ENCODE data around the gene REXO1.

Gene REXO1

DNA sequence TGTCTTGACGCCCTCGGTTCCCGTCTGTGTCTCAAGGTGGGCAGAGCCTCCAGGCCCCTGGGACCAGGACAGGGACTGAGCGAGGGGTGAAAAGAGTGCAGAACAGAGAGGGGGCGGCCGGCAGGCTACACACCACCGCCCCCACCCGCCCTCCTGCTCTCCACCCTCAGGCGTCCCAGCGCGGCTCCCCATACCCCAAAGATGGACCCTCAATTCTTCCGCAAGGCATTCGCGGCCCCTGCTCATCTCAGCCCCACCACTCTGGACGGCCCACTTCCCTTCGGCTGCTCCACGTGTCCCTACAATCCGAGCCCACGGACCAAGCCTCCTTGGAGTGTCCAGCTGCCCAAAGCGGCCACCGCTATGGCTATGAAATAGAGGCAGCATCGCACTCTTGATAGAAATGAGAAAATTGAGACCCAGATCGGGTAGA lies 13.3 kb upstream of the REXO1 start:
- peak in 3 of 4 experiments; percentile 35 to 52 (median 39) for DNase-seq

DNA sequence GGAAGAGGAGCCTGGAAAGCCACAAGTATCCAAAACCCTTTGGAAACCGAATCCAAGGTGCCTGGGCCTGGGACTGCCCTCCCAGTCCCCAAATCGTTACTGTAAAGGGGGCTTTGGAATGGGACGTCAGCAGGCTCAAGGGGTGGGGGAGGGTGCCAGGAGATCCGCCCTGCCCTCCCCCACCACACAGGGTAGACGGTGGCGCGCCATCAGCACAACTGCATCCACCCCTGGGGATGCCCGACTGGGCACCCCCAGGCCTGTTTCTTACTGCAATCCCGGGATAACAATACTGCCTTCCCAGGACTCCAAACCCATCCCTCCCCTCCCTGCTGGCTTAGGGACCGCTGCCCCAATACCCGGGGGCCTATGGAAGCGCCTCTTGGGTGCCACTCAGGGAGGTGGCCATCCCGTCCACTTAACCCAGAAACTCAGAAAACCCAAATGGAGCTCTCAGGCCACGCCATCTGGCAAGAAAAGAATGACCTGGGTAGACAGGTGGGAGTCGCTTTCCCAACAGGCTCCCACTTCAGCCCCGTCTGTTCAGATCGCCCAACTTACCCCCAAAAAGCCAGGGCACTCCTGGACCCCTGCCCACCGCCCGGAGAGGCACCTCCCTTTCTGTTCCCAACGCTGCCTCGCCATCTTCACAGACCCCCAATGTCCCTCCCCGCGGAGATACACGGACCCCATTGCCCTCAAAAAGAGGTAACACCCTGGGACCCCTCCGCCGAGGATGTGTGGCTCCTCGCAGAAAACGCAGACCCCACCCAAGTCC lies 12.7 kb upstream of the REXO1 start:
- DNase-seq: no peak

DNA sequence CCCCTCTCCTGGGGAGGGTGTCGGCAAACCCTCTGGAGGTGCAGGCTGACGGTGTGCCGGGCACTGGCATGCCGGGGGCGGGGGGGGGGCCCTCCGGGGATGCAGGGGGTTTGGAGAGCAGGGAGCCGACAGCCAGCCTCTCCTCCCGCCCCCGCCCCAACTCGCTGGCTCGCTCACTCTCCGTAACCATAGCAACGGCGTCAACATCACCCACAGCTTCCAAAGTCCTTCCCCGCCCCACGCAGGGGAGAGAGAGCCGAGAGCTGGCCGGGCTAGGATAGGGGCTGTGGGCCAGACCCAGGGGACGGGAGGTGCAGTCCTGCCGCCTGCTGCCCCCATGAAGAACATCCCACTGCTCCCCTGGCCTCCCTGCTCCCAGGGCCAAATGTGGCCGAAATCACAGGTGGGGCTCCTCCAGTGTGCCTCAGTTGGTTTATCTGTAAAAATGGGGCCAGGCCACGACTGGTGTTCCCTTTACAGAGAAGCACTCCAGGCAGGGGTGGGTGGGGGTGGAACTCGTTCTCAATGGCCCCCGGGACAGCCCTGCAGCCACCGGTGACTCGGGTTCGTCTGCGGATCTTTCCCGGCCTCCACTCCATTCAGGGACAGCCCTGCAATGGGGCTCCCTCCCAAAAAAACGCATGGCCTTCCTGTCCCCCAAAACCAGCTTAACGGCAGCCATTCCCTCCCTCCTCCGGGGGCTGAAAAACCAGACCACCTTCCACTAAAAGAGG lies 11.9 kb upstream of the REXO1 start:
- peak; percentile 61 to 83 (median 79) for DNase-seq

DNA sequence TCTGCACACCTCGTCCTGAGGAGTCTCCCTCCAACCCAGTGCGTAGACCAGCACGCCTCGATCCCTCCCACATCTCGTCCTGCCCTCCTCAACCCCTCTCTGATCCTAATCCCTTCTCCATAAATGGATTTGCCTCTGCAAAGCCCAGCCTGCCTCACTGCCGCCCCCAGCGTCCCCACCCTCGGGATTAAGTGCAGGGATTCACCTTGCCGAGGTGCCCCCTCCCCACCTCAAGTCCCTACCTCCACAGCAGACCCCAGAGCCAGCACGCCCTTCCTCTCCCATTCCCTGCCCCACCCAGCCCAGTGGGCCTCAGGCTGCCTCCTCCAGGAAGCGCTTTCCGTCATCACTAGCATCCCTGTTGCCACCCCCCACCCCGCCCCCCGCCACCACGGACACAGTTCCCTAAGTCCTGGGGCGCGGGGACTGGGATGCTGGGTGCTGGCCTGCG lies 11.1 kb upstream of the REXO1 start:
- no peak for DNase-seq

DNA sequence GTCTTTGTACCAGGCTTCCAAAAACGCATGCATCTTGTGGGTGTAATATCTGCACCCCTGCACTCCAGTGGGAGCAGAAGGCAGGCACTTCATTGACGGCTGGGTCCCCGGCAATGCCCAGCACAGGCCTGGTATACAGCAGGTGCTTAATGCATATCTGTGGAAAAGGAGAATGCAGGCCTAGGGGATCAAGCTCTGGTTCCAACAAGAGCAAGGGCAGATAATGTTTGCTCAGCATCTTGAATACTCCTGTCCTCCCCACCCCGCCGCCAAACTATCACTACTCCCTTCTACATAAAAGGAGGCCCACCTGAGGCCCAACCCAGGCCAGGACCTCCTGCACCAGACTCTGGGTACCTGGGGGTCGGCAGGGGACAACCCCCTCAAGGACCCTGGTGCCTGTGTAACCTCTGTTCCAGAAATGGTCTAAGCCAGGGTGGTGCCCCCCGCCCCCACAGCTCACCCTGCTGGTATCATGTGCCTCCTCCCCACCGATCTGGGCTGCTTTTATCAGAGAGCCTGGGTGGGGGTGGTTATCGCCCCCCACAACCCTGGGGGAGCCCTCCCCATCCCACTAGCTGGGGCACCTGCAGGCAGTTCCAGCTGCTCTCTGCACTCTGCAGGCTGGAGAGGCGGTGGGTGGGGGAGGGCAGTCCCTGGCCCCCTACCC lies 10.3 kb upstream of the REXO1 start:
- no peak for DNase-seq

DNA sequence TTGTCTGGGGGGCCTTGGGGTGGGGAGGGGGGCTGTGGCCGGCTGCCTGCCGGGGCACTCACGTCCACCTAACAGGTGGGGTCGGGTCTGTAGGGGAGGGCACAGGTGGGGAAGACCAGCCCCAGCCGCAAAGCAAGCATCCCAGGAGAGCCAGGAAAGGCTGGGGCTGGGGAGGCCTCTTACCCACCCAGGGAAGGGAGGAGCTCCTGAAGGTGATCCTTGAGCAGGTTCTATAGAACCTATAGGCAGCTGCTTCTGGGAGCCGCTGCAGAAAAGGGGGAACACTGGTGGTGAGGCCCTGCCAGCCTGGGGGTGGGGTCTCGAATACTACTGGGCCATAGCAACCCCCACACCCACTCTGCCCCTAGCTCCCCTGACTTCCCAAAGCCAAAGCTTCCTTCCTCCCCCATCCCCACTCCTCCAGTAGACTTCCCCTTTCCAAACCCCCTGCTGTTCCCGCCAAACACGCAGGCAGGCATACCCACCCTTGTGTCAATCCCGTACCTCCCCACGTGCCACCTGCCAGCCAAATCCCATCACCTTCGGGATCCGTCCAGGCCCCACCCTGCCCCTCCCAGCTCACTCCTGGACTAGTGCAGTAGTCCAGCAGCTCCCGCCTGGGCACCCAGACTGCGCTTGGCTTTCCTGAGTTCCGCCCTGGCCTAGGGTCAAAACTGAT lies 9.5 kb upstream of the REXO1 start:
- peak; percentile 60 to 79 (median 75) for DNase-seq

DNA sequence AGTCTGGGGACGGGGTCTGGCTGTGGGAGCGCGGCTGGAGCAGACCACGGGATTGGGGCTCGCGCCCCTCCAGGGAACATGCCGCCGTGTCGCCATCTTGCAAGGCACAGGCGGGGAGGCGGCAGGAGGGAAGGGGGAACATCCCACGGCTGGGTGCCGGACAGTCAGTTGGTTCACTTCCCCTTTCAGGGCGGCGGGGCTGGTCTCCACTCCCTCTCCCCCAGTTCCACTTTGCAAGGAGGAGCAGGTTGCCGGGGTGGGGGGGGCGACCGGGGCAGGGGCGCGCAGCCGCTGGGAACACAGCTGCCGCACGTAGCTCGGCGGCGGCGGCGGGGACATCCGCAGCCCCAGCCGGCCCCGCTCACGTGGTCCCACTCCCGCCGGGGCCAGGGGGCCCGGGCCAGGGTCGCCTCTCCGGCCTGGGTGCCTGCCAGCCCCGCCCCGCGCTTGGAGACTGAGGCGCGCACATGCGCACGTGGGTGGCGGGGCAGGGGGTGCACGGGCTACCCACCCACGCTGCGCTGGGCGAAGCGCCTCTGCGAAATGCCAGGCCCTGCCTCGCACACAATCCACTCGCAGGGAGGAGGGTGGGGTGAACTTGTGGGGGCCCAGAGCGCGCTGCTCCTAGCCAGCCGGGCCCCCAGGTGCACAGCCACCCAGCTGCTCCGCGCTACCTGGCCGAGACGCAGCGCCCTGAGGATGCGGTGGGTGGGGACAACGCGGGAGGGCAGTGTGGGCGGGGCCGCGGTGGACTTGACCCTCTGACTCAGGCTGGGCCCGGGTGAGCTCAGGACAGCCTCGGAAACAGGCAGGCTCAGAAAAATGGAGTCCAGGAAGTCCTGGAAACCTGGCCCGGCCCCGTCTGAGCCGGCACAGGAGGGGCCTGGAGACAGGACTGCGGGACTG lies 8.7 kb upstream of the REXO1 start:
- DNase-seq: peak; percentile 92 to 96 (median 96)

DNA sequence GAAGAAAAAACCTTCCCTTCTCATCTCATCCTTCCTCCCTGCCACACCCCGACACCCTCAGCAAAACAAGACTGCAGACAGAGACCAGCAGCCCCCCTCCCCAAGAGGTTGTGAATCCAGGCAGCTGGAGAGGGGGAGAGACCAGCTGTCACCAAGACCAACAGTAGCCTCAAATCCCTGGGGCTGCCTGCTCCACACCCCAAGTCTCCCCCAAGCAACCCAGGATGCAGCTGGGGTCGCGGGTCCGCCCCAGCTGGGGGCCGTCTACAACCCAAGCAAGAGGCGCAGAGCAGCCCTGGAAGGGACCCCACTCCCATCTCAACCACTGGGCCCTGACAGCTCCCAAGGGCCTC lies 8.0 kb upstream of the REXO1 start:
- DNase-seq: peak in 1 of 4 experiments; percentile 32

DNA sequence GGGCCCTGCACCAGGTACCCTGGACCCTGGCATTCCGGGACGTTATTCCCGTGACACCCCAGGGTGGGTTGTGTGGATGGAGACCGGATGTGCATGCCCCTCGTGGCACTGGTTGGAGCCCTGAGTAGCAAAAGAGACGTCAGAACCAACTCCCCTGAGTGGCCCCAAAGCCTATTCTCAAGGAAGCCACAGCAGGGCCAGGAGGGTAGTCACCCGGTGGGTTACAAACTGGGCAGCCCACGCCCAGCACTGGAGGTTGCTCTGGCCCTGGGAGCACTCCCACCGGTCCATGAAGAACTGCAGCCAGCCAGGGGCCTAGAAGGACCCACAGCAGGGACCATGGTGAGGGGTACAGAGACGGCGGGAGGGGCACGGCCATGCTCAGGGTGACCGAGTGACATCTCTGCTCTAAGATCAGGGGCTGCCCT lies 7.6 kb upstream of the REXO1 start:
- DNase-seq: peak; percentile 51 to 77 (median 71)

DNA sequence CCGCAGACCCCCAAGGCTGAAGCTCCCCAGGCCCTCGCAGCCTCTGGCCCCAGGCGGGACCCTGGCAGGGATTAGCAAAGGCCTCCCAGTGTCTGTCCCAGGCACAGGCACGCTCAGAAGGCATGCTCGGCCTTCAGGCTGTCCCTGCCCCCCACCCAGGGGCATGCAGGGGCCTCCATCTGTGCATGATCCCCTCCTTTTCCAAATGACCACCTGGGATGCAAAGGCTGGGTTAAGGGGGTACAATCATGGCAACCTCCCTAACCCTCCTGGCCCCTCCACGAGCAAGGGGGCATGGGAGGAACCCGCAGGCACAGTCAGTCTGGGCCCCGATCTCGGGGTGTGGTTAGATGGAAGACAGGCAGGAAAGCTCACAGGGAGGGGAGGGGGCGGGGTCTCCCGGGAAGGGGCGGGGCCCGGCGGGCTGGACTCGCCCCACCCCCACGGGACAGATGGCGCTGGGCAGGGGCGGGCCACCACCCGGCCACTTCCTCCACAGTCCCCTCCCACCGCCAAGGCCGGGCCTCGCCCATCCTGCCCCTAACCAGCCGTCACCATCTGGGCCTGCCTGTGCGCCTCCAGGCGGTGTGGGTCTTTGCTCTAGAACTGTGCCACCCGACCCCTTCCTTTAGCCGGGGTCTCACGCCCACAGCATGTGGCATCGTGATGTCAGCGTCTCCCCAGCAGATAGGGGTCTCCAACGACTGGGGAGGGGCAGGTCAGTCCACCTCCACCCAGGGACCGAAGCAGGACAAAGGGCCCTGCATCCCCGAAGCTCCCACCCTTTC lies 7.0 kb upstream of the REXO1 start:
- peak; percentile 96 to 98 (median 98) for DNase-seq

DNA sequence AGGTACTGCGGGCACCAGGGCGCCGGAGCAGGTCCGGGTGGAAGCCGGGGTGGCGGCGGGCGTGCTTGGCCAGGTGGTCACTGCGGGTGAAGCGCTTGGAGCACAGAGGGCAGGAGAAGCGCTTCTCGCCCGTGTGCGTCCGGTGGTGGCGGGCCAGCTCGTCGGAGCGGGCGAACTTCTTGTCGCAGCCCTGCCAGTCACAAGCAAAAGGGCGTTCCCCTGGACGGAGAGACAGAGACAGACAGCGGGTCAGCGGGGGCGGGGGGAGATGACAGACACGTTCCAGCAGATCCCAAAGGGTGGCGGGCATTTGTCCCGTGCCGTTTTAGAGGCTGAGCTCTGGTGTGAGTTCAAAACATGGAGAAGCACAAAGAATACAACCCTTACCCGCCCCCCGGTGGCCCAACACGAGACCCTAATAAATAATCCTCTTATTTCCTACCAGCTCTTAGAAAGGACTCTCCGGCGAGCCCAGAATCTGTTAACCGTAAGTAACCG lies 6.3 kb upstream of the REXO1 start:
- DNase-seq: peak in 2 of 4 experiments; percentile 42 to 49

DNA sequence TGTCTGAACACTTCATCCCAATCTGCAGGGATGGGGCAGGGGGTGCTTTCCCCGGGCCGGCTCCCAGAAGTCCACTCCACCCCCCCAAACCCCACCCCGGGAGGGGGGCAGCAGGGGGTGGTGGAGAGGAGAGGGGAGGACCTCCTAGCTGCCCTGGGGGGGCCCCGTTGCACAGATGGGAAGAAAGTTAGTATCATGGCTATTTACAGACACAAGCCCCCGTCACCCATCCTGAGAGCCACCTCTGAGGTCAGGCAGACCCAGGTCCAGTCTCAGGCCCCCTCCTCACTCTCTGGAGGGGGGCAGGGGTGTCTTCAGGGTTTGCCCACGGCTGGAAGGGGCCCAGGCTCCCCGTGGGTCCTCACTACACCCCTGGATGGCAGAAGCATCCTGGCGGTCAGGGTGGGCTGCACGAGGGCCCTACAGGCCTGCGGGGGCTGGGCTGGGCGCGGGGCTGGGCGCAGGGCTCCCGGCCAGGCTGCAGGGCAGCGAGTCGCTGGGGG lies 5.8 kb upstream of the REXO1 start:
- no peak for DNase-seq

DNA sequence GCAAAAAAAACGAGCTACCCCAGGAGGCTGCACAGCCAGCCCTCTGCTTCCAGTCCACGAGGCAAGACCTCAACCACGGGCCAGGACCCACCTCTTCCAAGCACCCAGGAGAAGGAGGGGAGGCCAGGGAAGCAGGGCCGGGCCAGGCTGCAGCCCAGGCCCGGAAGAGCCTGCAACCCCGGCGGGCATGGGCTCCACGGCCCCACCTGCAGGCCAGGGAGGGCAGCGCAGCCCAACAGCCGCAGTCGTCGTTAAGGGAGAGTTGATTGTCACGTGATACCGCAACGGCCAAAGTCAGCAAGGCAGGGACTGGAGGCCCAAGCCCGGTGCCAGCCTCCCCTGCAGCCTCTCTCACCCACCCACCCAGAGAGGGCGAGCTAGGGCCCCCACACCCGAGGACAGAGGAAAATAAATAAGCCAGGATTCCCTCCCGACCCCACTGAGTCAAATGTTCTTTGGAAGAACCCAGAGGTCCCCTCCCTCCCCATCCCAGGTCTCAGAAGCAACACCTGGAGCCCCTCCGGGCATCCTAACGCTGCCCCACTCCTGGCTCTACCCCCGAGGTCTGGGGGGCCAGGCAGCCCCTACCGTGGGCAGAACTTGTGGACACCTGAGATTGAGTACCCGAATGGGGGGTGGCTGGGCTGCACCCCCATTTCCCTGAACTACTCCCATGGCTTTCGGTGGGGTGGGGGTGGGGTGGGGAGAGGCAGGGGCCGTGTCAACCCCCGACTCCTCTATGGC lies 5.2 kb upstream of the REXO1 start:
- DNase-seq: peak; percentile 91 to 95 (median 94)

DNA sequence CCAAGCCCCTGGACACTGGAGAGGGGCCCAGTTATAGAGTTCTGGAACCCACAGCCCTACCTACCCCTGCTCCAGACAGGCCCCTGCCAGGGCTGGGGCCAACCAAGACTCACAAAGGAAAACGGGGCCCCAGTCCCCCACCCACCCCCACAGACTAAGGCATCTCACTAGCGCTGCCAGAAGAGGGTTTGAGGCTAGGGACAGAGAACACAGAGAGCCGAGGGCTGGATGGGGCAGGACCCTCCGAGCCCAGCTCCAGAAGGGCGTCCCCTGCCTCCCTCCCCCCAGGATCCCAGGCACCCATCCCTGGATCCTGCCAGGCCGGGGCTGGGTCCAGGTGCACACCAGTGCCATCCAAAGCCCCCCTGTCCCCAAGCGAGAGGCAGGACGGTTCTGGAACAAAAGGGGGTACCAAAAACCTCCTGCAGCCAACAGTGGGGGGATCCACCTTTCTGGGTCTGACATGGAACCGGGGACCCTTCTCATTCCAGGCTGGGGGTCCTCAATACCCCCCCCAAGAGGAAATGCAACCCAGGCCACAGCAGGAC lies 4.4 kb upstream of the REXO1 start:
- DNase-seq: no peak

DNA sequence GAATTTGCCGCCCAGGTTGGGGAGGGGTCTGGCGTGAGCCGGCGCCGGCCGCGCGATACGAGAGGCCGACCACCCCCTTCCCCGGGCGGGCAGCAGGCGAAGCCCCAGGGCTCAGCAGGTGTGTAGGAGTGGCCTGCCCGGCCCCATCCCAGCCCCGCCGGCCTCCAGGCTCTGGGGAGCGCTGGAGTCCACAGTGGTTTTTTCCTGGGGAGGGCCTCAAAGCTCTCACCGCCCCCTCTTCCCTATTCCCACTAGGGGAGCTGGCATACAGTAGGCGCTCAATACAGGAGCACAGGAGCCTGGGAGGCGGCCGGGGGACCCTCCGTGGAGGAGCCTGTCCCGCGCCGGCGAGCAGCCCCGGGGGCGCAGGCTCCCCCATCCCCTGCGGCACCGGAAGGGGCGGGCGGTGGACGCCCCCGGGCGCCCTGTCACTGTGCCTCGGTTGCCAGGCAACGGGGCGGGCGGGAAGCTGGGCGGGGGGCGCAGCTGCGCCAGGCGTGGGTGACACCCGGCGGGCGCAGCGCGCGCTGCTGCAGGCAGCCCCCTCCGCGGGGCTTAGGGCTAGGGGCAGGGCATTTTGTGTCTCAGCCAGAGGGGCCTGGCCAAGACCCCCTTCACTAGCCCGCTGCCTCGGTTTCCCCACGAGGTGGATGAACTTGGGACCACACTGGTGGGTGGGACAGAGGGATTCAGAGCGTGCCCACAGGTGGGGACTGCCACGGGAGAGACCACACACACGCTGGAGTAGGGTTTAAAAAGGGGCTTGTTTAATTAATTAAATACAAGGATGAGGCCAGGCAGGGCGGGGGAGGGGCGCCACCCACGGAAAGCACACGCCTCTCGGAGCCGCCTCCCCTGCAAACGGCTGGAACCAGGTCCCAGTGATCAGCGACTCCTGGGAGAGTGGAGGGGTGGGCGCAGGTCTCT lies 3.6 kb upstream of the REXO1 start:
- peak in 3 of 4 experiments; percentile 30 to 51 (median 46) for DNase-seq

DNA sequence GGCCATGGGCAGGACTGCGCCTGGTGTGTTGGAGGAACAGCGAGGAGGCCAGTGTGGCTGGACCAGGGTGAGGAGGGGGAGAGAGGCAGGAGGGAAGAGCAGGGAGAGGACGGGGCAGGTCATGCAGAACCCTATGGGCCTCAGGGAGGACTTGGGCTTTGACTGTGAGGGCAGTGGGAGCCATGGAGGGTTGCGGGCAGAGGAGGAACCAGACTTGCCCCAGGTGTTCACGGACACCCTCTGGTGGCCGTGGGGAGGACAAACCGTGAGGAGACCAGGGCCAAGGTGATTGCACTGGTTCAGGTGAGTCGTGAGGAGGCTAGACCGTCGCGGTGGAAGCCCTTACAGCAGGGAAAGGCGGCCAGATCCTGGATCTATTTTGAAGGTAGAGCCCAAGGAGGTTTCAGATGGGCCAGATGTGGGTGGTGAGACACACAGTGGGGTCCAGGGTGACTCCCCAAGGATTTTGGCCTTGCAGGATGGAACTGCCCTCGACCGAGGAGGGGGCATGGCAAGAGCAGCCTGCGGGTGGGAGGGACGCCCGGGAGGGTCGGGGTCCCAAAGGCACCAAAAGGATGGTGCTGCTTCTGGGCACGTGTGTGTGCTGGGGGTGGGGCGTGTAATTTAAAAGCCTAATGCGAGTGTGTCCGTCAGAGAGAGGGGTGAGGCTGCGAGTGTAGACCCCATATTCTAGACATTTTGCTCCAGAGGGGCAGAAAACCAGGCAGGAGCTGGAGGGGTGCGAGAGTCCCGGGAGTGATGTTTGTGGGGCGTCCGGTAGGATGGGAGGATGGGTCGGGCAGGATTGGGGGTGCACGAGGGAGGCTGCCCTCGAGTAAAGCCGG lies 2.7 kb upstream of the REXO1 start:
- no peak for DNase-seq

DNA sequence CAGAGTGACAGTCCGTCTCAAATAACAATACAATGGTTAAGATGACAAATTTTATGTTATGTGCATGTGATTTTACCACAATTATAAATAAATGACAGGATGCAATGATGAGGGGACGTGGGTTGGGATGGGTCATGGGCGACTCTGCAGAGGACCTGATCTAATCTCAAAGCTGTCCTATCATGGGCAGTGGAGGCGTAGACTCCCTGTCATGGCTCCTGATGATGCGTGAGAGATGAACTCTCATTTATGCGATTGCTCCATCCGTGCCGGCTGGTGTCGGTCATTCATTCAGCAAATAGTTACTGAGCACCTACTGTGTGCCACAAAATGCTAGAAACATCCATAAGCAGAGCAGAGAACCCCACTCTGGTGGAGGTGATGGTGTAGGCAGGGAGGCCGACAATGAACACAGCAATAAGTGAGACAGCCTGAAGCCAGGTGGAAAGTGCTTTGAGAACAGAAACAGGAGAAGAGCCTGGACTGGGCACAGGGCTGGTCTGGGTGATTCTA lies 1.7 kb upstream of the REXO1 start:
- DNase-seq: peak in 2 of 4 experiments; percentile 34 to 61

Data from suppressor macrophage (primary cell).